GM18507 (cell line): ENCODE results near the gene TSPO.

ENCODE experiments used
- DNase-seq: peaks from one replicate; pipeline ENCODE4 v3.0.0; 2011; ENCODE audit warnings: low read depth; ENCODE audit not compliant: insufficient read length; ENCODE audit errors: extremely low spot score
- FAIRE-seq: peaks from 2 replicates; lab custom pipeline; 2011; peaks lifted over from hg19 to GRCh38; lab: Jason Lieb, UNC

Gene TSPO

GRCh38 chr22:43210631-43211515, 59.5 kb downstream of the TSPO start:
- FAIRE-seq (no peak), DNase-seq (no peak)

- DNase-seq = no peak
- FAIRE-seq = no peak
Measured at GRCh38 chr22:43211941-43212433, 60.6 kb downstream of the TSPO start.

DNA sequence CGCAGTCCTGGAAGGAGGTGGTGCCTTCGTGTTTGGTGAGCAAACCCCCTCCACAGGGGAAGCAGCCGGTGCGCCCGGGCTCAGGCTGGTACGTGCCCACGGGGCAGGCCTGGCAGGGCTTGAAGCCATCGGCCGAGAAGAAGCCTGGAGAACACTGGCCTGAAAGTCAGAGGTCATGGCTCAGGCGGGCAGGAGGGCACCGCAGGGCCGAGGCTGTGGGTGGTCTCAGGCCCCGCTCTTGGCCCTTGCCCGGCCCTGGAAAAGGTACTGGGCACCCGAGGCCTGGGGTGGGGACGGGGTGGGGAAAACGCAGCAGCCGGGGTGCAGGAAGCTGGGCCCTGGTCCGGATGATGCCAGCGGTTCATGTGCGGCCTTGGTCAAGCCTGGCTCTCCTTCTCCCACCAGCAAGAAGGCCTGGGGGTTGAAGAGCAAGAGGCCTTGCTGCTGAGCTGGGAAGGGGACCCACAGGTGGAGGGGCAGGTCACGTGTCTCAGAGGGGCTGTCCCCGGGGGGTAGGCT, 61.1 kb downstream of the TSPO start:
- DNase-seq (no peak), FAIRE-seq (no peak)
